ENCODE data around the gene IQSEC3.

Gene IQSEC3

DNA sequence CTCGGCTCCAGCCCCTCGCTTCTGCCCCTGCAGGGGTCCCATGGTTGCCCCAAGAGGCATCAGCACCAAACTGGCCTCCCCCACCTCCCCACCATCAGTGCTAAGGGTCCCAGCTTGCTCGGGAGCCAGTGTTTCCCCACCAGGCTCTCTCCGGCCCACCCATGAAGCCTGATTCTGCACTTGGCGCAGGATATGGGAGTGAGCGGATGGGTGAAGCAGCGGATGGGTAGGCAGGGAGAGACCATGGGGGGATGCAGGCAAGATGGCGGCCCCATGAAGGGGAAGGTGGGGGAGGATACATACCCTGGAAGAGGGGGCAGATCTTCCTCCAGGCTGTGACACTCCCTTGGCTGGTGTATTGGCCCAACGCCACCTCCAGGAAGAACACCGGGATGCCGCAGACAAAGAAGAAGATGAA is 137.7 kb downstream of the IQSEC3 start:
- H3K79me2 ChIP-seq (ENCODE audit: insufficient read depth, low read length): no peaks in the 10 kb centered on the region
- H3K4me3 ChIP-seq (ENCODE audit: low read depth in 1 of 2, low read length in 2 of 2): no peak overlapping the region
- H3K27ac ChIP-seq (ENCODE audit: low read length): no peak overlapping the region
- DNase-seq (no peak), ATAC-seq (ENCODE audit: insufficient read depth, low read depth) (no peak)
- no peaks in the 10 kb centered on the region for H3K9me3 ChIP-seq (ENCODE audit: insufficient read depth, low read length, severe bottlenecking)
- H3K4me2 ChIP-seq (ENCODE audit: insufficient read depth, low read length): no peak overlapping the region
- peaks cover 4% of the 10 kb centered on the region for H3K27me3 ChIP-seq (ENCODE audit: insufficient read depth, low read length, poor library complexity)
- no peak overlapping the region for H3K9ac ChIP-seq (ENCODE audit: low read depth, low read length)
- 0 out of 2 replicates have a peak, but pooled peaks cover 5% of the 10 kb centered on the region for H4K20me1 ChIP-seq (ENCODE audit: insufficient read depth, low read length)
- H3K36me3 ChIP-seq (ENCODE audit: insufficient read depth, low read length): no peaks in the 10 kb centered on the region
- no peak overlapping the region for H2AFZ ChIP-seq (ENCODE audit: low read depth, low read length)
- H3K4me1 ChIP-seq (ENCODE audit: insufficient read depth, low read length): no peaks in the 10 kb centered on the region
- no peak for TF ChIP-seq EZH2 (IDR thresholded peaks at IDR 0.05; ENCODE audit: borderline replicate concordance, low read depth, low read length, severe bottlenecking)
- TF ChIP-seq, protein P1, sequence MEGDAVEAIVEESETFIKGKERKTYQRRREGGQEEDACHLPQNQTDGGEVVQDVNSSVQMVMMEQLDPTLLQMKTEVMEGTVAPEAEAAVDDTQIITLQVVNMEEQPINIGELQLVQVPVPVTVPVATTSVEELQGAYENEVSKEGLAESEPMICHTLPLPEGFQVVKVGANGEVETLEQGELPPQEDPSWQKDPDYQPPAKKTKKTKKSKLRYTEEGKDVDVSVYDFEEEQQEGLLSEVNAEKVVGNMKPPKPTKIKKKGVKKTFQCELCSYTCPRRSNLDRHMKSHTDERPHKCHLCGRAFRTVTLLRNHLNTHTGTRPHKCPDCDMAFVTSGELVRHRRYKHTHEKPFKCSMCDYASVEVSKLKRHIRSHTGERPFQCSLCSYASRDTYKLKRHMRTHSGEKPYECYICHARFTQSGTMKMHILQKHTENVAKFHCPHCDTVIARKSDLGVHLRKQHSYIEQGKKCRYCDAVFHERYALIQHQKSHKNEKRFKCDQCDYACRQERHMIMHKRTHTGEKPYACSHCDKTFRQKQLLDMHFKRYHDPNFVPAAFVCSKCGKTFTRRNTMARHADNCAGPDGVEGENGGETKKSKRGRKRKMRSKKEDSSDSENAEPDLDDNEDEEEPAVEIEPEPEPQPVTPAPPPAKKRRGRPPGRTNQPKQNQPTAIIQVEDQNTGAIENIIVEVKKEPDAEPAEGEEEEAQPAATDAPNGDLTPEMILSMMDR (IDR thresholded peaks at IDR 0.05; ENCODE audit: borderline replicate concordance, extremely low read depth, low read length, poor library complexity, severe bottlenecking): no peak

DNA sequence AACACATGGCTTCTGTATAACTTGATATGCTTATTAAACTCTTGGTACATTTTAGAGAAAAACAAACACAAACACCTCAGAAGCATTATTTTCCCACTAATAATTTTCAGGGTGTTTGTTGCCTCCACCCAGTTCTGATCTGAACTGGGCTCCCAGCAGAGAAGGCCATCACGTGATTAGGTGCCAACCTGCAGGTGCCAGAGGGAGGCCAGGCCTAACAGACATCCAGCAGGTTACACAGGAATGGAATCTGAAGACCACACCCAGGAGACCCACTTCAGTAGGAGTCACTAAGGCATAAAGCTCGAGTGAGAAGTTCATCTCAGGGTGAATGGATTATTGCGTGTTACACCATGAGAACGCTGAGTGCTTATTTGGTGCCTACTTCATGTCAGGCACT is 138.5 kb downstream of the IQSEC3 start:
- no peaks in the 10 kb centered on the region for H3K4me1 ChIP-seq (ENCODE audit: insufficient read depth, low read length)
- no peak for DNase-seq
- H3K27me3 ChIP-seq (ENCODE audit: insufficient read depth, low read length, poor library complexity): peaks cover 4% of the 10 kb centered on the region
- no peaks in the 10 kb centered on the region for H3K79me2 ChIP-seq (ENCODE audit: insufficient read depth, low read length)
- no peak overlapping the region for H2AFZ ChIP-seq (ENCODE audit: low read depth, low read length)
- H3K4me3 ChIP-seq (ENCODE audit: low read depth in 1 of 2, low read length in 2 of 2): no peak overlapping the region
- no peak for ATAC-seq (ENCODE audit: insufficient read depth, low read depth)
- no peak overlapping the region for H3K9ac ChIP-seq (ENCODE audit: low read depth, low read length)
- H3K27ac ChIP-seq (ENCODE audit: low read length): no peak overlapping the region
- no peaks in the 10 kb centered on the region for H3K36me3 ChIP-seq (ENCODE audit: insufficient read depth, low read length)
- TF ChIP-seq EZH2 (IDR thresholded peaks at IDR 0.05; ENCODE audit: borderline replicate concordance, low read depth, low read length, severe bottlenecking): no peak
- TF ChIP-seq, protein P1 (IDR thresholded peaks at IDR 0.05; ENCODE audit: borderline replicate concordance, extremely low read depth, low read length, poor library complexity, severe bottlenecking): no peak
- H3K9me3 ChIP-seq (ENCODE audit: insufficient read depth, low read length, severe bottlenecking): no peaks in the 10 kb centered on the region
- no peak overlapping the region for H3K4me2 ChIP-seq (ENCODE audit: insufficient read depth, low read length)
- 0 out of 2 replicates have a peak, but pooled peaks cover 5% of the 10 kb centered on the region for H4K20me1 ChIP-seq (ENCODE audit: insufficient read depth, low read length)

DNA sequence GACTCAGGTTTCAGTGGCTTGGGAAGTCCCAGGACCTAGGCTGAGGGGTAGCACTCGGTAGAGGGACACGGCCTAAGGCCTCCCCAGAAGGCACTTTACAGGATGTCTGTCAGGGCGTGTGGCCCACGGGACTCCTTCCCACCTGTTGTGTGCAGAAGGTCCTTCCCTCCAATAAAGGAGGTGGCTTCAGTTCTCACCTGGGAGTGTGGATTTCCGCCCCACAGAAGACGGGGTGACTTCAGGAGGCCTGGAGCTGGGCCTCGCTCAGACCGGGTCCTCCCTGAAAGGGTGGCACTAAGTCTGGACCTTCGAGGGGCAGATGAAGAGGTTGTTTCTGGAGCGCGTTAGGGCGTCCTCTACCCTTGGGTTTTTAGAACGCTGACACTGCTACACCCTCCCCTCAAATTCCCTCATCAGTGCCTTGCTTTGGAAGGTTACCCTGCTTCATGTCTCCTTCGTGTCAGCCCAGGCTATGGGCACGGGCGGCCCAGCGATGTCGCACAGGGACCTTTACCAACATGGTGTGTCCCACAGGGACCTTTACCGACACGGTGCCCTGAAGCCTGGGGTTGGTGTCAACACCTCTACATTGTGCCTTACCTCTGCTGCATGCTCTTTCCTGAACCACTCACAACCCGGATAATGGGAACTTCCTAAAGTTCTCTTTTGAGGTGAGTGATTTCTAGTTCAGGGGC is 140.3 kb downstream of the IQSEC3 start:
- Histone ChIP-seq H3K79me2 (ENCODE audit: insufficient read depth, low read length) (no peaks in the 10 kb centered on the region), H3K27ac (ENCODE audit: low read length) (no peak overlapping the region), H3K4me1 (ENCODE audit: insufficient read depth, low read length) (no peaks in the 10 kb centered on the region), H2AFZ (ENCODE audit: low read depth, low read length) (no peak overlapping the region), H3K4me3 (ENCODE audit: low read depth in 1 of 2, low read length in 2 of 2) (no peak overlapping the region), H3K4me2 (ENCODE audit: insufficient read depth, low read length) (no peak overlapping the region), H3K9me3 (ENCODE audit: insufficient read depth, low read length, severe bottlenecking) (no peaks in the 10 kb centered on the region), H3K9ac (ENCODE audit: low read depth, low read length) (no peak overlapping the region), H4K20me1 (ENCODE audit: insufficient read depth, low read length) (no peaks in the 10 kb centered on the region), H3K36me3 (ENCODE audit: insufficient read depth, low read length) (no peaks in the 10 kb centered on the region), H3K27me3 (ENCODE audit: insufficient read depth, low read length, poor library complexity) (peaks cover 4% of the 10 kb centered on the region)
- ATAC-seq (ENCODE audit: insufficient read depth, low read depth) (no peak), DNase-seq (no peak)
- TF ChIP-seq EZH2 (IDR thresholded peaks at IDR 0.05; ENCODE audit: borderline replicate concordance, low read depth, low read length, severe bottlenecking): no peak
- TF ChIP-seq, protein P1 (IDR thresholded peaks at IDR 0.05; ENCODE audit: borderline replicate concordance, extremely low read depth, low read length, poor library complexity, severe bottlenecking): no peak

Data from DND-41 (cell line).